Ammon's horn (tissue), 1 donor: ENCODE measurements around the gene MGAT5.

Experiments used
- DNase-seq: peaks from one replicate; pipeline ENCODE4 v3.0.0-alpha.2; 2016; ENCODE audit warnings: low spot score

The MGAT5 gene

GRCh38 chr2:134362740-134363139 is 108.9 kb downstream of the MGAT5 start:
- no peak for DNase-seq

GRCh38 chr2:134365356-134365755 is 111.5 kb downstream of the MGAT5 start:
- DNase-seq: no peak

GRCh38 chr2:134366359-134366758 is 112.5 kb downstream of the MGAT5 start:
- no peak for DNase-seq

- no peak for DNase-seq
Measured at GRCh38 chr2:134367213-134367612, 113.3 kb downstream of the MGAT5 start.

- DNase-seq: no peak
Measured at GRCh38 chr2:134368009-134368817, 114.3 kb downstream of the MGAT5 start.

- DNase-seq: no peak
Measured at GRCh38 chr2:134369220-134369902, 115.5 kb downstream of the MGAT5 start.

- DNase-seq: no peak
Measured at GRCh38 chr2:134370655-134371445, 117.0 kb downstream of the MGAT5 start.

GRCh38 chr2:134372141-134372540 is 118.3 kb downstream of the MGAT5 start:
- no peak for DNase-seq

GRCh38 chr2:134372611-134373131 is 118.8 kb downstream of the MGAT5 start:
- DNase-seq: peak; percentile 34

- DNase-seq: peak; percentile 81
Measured at GRCh38 chr2:134375935-134376334, 122.1 kb downstream of the MGAT5 start.

- DNase-seq: no peak
Measured at GRCh38 chr2:134377730-134378129, 123.9 kb downstream of the MGAT5 start.

- DNase-seq: no peak
Measured at GRCh38 chr2:134379293-134379692, 125.4 kb downstream of the MGAT5 start.

GRCh38 chr2:134379722-134380121 is 125.8 kb downstream of the MGAT5 start:
- DNase-seq: no peak

GRCh38 chr2:134381141-134381540 is 127.3 kb downstream of the MGAT5 start:
- DNase-seq: no peak

- no peak for DNase-seq
Measured at GRCh38 chr2:134384131-134384530, 130.3 kb downstream of the MGAT5 start.

GRCh38 chr2:134385195-134385594 is 131.3 kb downstream of the MGAT5 start:
- no peak for DNase-seq

- DNase-seq: no peak
Measured at GRCh38 chr2:134386310-134386709, 132.4 kb downstream of the MGAT5 start.

- DNase-seq: no peak
Measured at GRCh38 chr2:134389381-134389780, 135.5 kb downstream of the MGAT5 start.

- no peak for DNase-seq
Measured at GRCh38 chr2:134391751-134392160, 137.9 kb downstream of the MGAT5 start.

- DNase-seq: no peak
Measured at GRCh38 chr2:134392442-134393074, 138.7 kb downstream of the MGAT5 start.

GRCh38 chr2:134393075-134393461 is 139.2 kb downstream of the MGAT5 start:
- DNase-seq: no peak

GRCh38 chr2:134395779-134396178 is 141.9 kb downstream of the MGAT5 start:
- DNase-seq: no peak
